OCI-LY7 (cell line): ENCODE data around the gene KCTD8.

Source experiments
- CTCF ChIP-seq: fragments of 200-600 bp; sonication (generic); conservative IDR thresholded peaks from 2 replicates; pipeline ENCODE4 v1.5.1; 2014; ENCODE audit warnings: mild to moderate bottlenecking, antibody characterized with exemption, low read length, moderate library complexity, mixed read lengths
- EZH2phosphoT487 ChIP-seq: fragments of 200-600 bp; sonication (generic); IDR thresholded peaks from 2 replicates; pipeline ENCODE4 v1.6.1; 2018; ENCODE audit warnings: low read depth, borderline replicate concordance, mild to moderate bottlenecking, mixed run types, antibody characterized with exemption, low read length, moderate library complexity, mixed read lengths

- TF ChIP-seq CTCF (no peak), EZH2phosphoT487 (no peak)
Observed at GRCh38 chr4:44368413-44369167, 80.0 kb downstream of the KCTD8 start.
